ENCODE measurements around the gene PACRG.

Gene PACRG

GRCh38 chr6:163226836-163227485, 499.2 kb downstream of the PACRG start:
- in situ Hi-C loops (cut with MboI; ENCODE audit: low sequenced_read_pairs): no loop called here

- in situ Hi-C loops (cut with MboI; ENCODE audit: low sequenced_read_pairs): no loop called here
These were observed 500.3 kb downstream of the PACRG start for GRCh38 chr6:163228041-163228440.

- in situ Hi-C loops (cut with MboI; ENCODE audit: low sequenced_read_pairs): no loop called here
These were observed 501.3 kb downstream of the PACRG start for GRCh38 chr6:163229050-163229449.

- in situ Hi-C loops (cut with MboI; ENCODE audit: low sequenced_read_pairs): no loop called here
These were observed 503.1 kb downstream of the PACRG start for GRCh38 chr6:163230901-163231300.

GRCh38 chr6:163231356-163232014, 503.7 kb downstream of the PACRG start:
- in situ Hi-C loops (cut with MboI; ENCODE audit: low sequenced_read_pairs): no loop called here

- in situ Hi-C loops (cut with MboI; ENCODE audit: low sequenced_read_pairs): no loop called here
These were observed 504.3 kb downstream of the PACRG start for GRCh38 chr6:163232015-163232523.

GRCh38 chr6:163232649-163233048, 504.9 kb downstream of the PACRG start:
- in situ Hi-C loops (cut with MboI; ENCODE audit: low sequenced_read_pairs): no loop called here

GRCh38 chr6:163237110-163237509, 509.3 kb downstream of the PACRG start:
- in situ Hi-C loops (cut with MboI; ENCODE audit: low sequenced_read_pairs): no loop called here

- in situ Hi-C loops (cut with MboI; ENCODE audit: low sequenced_read_pairs): no loop called here
These were observed 512.0 kb downstream of the PACRG start for GRCh38 chr6:163239572-163240340.

- in situ Hi-C loops (cut with MboI; ENCODE audit: low sequenced_read_pairs): no loop called here
These were observed 512.8 kb downstream of the PACRG start for GRCh38 chr6:163240556-163240955.

GRCh38 chr6:163241683-163242082, 513.9 kb downstream of the PACRG start:
- in situ Hi-C loops (cut with MboI; ENCODE audit: low sequenced_read_pairs): no loop called here

- in situ Hi-C loops (cut with MboI; ENCODE audit: low sequenced_read_pairs): no loop called here
These were observed 515.3 kb downstream of the PACRG start for GRCh38 chr6:163243083-163243482.

GRCh38 chr6:163243692-163244589, 516.2 kb downstream of the PACRG start:
- in situ Hi-C loops (cut with MboI; ENCODE audit: low sequenced_read_pairs): no loop called here

GRCh38 chr6:163248051-163248450, 520.3 kb downstream of the PACRG start:
- in situ Hi-C loops (cut with MboI; ENCODE audit: low sequenced_read_pairs): no loop called here

GRCh38 chr6:163249651-163250101, 521.9 kb downstream of the PACRG start:
- in situ Hi-C loops (cut with MboI; ENCODE audit: low sequenced_read_pairs): no loop called here

GRCh38 chr6:163250116-163250515, 522.3 kb downstream of the PACRG start:
- in situ Hi-C loops (cut with MboI; ENCODE audit: low sequenced_read_pairs): no loop called here

- in situ Hi-C loops (cut with MboI; ENCODE audit: low sequenced_read_pairs): no loop called here
These were observed 524.4 kb downstream of the PACRG start for GRCh38 chr6:163252061-163252591.

- in situ Hi-C loops (cut with MboI; ENCODE audit: low sequenced_read_pairs): no loop called here
These were observed 525.9 kb downstream of the PACRG start for GRCh38 chr6:163253556-163254213.

- in situ Hi-C loops (cut with MboI; ENCODE audit: low sequenced_read_pairs): no loop called here
These were observed 526.6 kb downstream of the PACRG start for GRCh38 chr6:163254341-163254835.

- in situ Hi-C loops (cut with MboI; ENCODE audit: low sequenced_read_pairs): no loop called here
These were observed 527.5 kb downstream of the PACRG start for GRCh38 chr6:163255265-163255664.
